Prostate gland (tissue), 2 donors: Measurements from ENCODE around the gene VAV2. TPM values are rescaled to one million over a fixed set of nuclear protein-coding genes. Genes with fewer than 3 reads are reported as not detected.

ENCODE experiments used
- DNase-seq: peaks from one replicate; pipeline ENCODE4 v3.0.0-alpha.2; 2019; ENCODE audit warnings: low spot score
- H3K27ac ChIP-seq, 2 donors: fragments of 200-600 bp; sonication (generic); 2 replicates each; pipeline ENCODE4 v1.5.1; 2017 to 2019
- H3K27me3 ChIP-seq: fragments of 200-600 bp; sonication (generic); replicated peaks from 2 replicates; pipeline ENCODE4 v1.5.1; 2019; ENCODE audit not compliant: insufficient read depth
- H3K36me3 ChIP-seq, 2 donors: fragments of 200-600 bp; sonication (generic); 1 replicate in 1 of 2; 2 replicates in 1 of 2; pipeline versions ENCODE4 v1.5.1 to v1.8.1; 2017 to 2019
- H3K4me1 ChIP-seq: fragments of 200-600 bp; sonication (generic); replicated peaks from 2 replicates; pipeline ENCODE4 v1.5.1; 2019
- H3K4me3 ChIP-seq, 2 donors: fragments of 200-600 bp; sonication (generic); 2 replicates each; pipeline ENCODE4 v1.5.1; 2017 to 2019
- H3K9me3 ChIP-seq: fragments of 200-600 bp; sonication (generic); 2 replicates; pipeline ENCODE4 v1.5.1; 2017
- CTCF ChIP-seq, 4 experiments: fragments of 200-600 bp in 2 of 4; fragments of 450-650 bp in 2 of 4; sonication (generic) in 2 of 4; IDR thresholded peaks; 1 replicate in 3 of 4; 2 replicates in 1 of 4; pipeline ENCODE4 v1.5.1; 2016 to 2019; ENCODE audit warnings: antibody characterized with exemption in 4 of 4, mild to moderate bottlenecking in 2 of 4, moderate library complexity in 2 of 4
- POLR2A ChIP-seq: fragments of 450-650 bp; IDR thresholded peaks from one replicate; pipeline ENCODE4 v1.6.1; 2016; ENCODE audit warnings: antibody characterized with exemption, mild to moderate bottlenecking
- POLR2AphosphoS5 ChIP-seq: sonication (generic); formaldehyde crosslinking; IDR thresholded peaks from one replicate; pipeline ENCODE4 v1.6.1; 2017; ENCODE audit warnings: antibody characterized with exemption
- WGBS: methylation state at CpG from one replicate; pipeline ENCODE4 v1.1.5; 2018; 5-methylcytosine and 5-hydroxymethylcytosine counted together
- intact Hi-C: fragments of 100-400 bp; cut with DNase I; formaldehyde crosslinking; loops from one replicate; pipeline ENCODE4 v1.14.2; 2022
- total RNA-seq, 2 donors: library from RNA; depleted of rRNA; stranded (reverse); fragments of >200 nt; gene quantifications; one replicate each; pipeline ENCODE4 v1.1.0, GENCODE V29; 2016

Gene VAV2
- total RNA-seq, 2 donors from 2014 or later, result 13.5 to 19.5 TPM

- Histone ChIP-seq H3K4me1 (no peaks in the 10 kb centered on the region), H3K9me3 (no peaks in the 10 kb centered on the region), H3K36me3 (no peaks in the 10 kb centered on the region), H3K27ac (no peak overlapping the region), H3K4me3 (no peak overlapping the region), H3K27me3 (no peaks in the 10 kb centered on the region)
- WGBS, result 78% methylated on average over 6 of the region's 6 CpGs
- TF ChIP-seq CTCF (IDR thresholded peaks at IDR 0.05) (no peak), POLR2A (no peak), POLR2AphosphoS5 (no peak)
- intact Hi-C loops, result no loop called here
- DNase-seq, result no peak
Measured at GRCh38 chr9:133986061-133986460, 6.1 kb downstream of the VAV2 start.

- no peaks in the 10 kb centered on the region for H3K4me1 ChIP-seq
- no peaks in the 10 kb centered on the region for H3K36me3 ChIP-seq
- 86% methylated on average over 24 of the region's 25 CpGs for WGBS
- no peak overlapping the region for H3K4me3 ChIP-seq
- H3K27ac ChIP-seq, result no peak overlapping the region
- no peak for TF ChIP-seq POLR2A
- no peak for TF ChIP-seq CTCF (IDR thresholded peaks at IDR 0.05)
- no peak for TF ChIP-seq POLR2AphosphoS5
- no peaks in the 10 kb centered on the region for H3K9me3 ChIP-seq
- intact Hi-C loops, result no loop called here
- no peak for DNase-seq
- H3K27me3 ChIP-seq, result no peaks in the 10 kb centered on the region
Measured at GRCh38 chr9:133982971-133983720, 9.0 kb downstream of the VAV2 start.

- Histone ChIP-seq H3K4me3 (no peak overlapping the region), H3K27ac (no peak overlapping the region), H3K36me3 (no peaks in the 10 kb centered on the region), H3K9me3 (no peaks in the 10 kb centered on the region), H3K4me1 (no peaks in the 10 kb centered on the region), H3K27me3 (no peaks in the 10 kb centered on the region)
- intact Hi-C loops, result no loop called here
- DNase-seq, result no peak
- TF ChIP-seq POLR2A, result no peak
- no peak for TF ChIP-seq POLR2AphosphoS5
- no peak for TF ChIP-seq CTCF (IDR thresholded peaks at IDR 0.05)
- 88% methylated on average over 27 of the region's 28 CpGs for WGBS
Measured at GRCh38 chr9:133981958-133982681, 10.0 kb downstream of the VAV2 start.

- intact Hi-C loops, result no loop called here
- TF ChIP-seq POLR2AphosphoS5 (no peak), POLR2A (no peak), CTCF (IDR thresholded peaks at IDR 0.05) (no peak)
- Histone ChIP-seq H3K27ac (no peak overlapping the region), H3K9me3 (no peaks in the 10 kb centered on the region), H3K36me3 (no peaks in the 10 kb centered on the region), H3K4me3 (no peak overlapping the region), H3K4me1 (no peaks in the 10 kb centered on the region), H3K27me3 (no peaks in the 10 kb centered on the region)
- 86% methylated on average over 14 of the region's 14 CpGs for WGBS
- no peak for DNase-seq
Measured at GRCh38 chr9:133981589-133981957, 10.6 kb downstream of the VAV2 start.
